Peyer's patch (tissue), 4 donors: ENCODE measurements around the gene TNPO3. TPM values are rescaled to one million over a fixed set of nuclear protein-coding genes. Genes with fewer than 3 reads are reported as not detected.
A peak's percentile ranks its signal among the peaks of the same experiment; 100 is the strongest.

Experiments
- DNase-seq, 3 donors: peaks; one replicate each; pipeline ENCODE4 v3.0.0-alpha.2; 2017 to 2019
- H3K27ac ChIP-seq, 4 donors: fragments of 200-600 bp; sonication (generic); one replicate each; pipeline ENCODE4 v1.5.1; 2016 to 2019
- H3K27me3 ChIP-seq, 2 donors: fragments of 200-600 bp; sonication (generic); one replicate each; pipeline ENCODE4 v1.5.1; 2019
- H3K36me3 ChIP-seq, 3 donors: fragments of 200-600 bp; sonication (generic); one replicate each; pipeline ENCODE4 v1.5.1; 2016 to 2019
- H3K4me1 ChIP-seq, 4 donors: fragments of 200-600 bp; sonication (generic); one replicate each; pipeline ENCODE4 v1.5.1; 2016 to 2019
- H3K4me3 ChIP-seq, 4 donors: fragments of 200-600 bp; sonication (generic); 1 replicate in 3 of 4; 2 replicates in 1 of 4; pipeline ENCODE4 v1.5.1; 2016 to 2019; ENCODE audit warnings: mild to moderate bottlenecking in 1 of 4
- H3K9me3 ChIP-seq, 4 donors: fragments of 200-600 bp; sonication (generic); one replicate each; pipeline ENCODE4 v1.5.1; 2016 to 2019; ENCODE audit warnings: mild to moderate bottlenecking in 1 of 4
- POLR2A ChIP-seq, 2 donors: fragments of 450-650 bp; IDR thresholded peaks; one replicate each; pipeline ENCODE4 v1.5.1; 2017; ENCODE audit warnings: antibody characterized with exemption in 2 of 2, mild to moderate bottlenecking in 2 of 2, moderate library complexity in 2 of 2
- total RNA-seq, 4 donors: library from RNA; depleted of rRNA; stranded (reverse); fragments of >200 nt; gene quantifications; one replicate each; pipeline ENCODE4 v1.1.0, GENCODE V29; 2016
- TF ChIP-seq, protein P1 (sequence below), 6 experiments: fragments of 450-650 bp in 4 of 6; fragments of 200-600 bp in 2 of 6; sonication (generic) in 1 of 6; IDR thresholded peaks; one replicate each; pipeline ENCODE4 v1.5.1; 2017 to 2019; ENCODE audit warnings: antibody characterized with exemption in 6 of 6, mild to moderate bottlenecking in 3 of 6, moderate library complexity in 1 of 6

Gene TNPO3
- total RNA-seq, 4 donors from 2014 or later, result 25.2 to 55.3 (median 42.1) TPM

DNA sequence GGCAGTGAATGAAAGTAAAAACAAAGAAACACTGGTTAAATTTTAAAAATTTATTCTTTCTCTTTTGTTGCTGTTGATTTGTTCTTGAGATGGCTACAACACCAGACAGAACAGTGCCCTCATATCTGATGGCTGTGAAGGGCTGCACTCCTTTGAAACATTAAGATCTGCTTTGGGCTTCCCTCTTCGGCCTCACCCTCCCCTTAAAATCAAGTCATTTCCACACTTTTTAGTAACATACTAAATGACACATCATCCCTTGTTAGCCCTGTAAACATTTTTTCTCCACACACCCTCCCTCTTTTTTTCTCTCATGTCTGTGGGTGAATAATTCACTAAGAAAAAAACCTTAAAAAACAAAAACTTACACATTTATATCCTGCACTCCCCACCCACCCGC lies 100.8 kb downstream of the TNPO3 start:
- Histone ChIP-seq H3K4me1 (no peaks in the 10 kb centered on the region), H3K9me3 (no peaks in the 10 kb centered on the region), H3K4me3 (no peak overlapping the region), H3K27ac (peak overlapping the region in 2 of 4 donors; percentile 44 to 51), H3K36me3 (peaks cover 0 to 71% (median 0%) of the 10 kb centered on the region in 3 donors), H3K27me3 (no peaks in the 10 kb centered on the region)
- no peak for DNase-seq
- TF ChIP-seq, protein P1, sequence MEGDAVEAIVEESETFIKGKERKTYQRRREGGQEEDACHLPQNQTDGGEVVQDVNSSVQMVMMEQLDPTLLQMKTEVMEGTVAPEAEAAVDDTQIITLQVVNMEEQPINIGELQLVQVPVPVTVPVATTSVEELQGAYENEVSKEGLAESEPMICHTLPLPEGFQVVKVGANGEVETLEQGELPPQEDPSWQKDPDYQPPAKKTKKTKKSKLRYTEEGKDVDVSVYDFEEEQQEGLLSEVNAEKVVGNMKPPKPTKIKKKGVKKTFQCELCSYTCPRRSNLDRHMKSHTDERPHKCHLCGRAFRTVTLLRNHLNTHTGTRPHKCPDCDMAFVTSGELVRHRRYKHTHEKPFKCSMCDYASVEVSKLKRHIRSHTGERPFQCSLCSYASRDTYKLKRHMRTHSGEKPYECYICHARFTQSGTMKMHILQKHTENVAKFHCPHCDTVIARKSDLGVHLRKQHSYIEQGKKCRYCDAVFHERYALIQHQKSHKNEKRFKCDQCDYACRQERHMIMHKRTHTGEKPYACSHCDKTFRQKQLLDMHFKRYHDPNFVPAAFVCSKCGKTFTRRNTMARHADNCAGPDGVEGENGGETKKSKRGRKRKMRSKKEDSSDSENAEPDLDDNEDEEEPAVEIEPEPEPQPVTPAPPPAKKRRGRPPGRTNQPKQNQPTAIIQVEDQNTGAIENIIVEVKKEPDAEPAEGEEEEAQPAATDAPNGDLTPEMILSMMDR (IDR thresholded peaks at IDR 0.05), result no peak
- no peak for TF ChIP-seq POLR2A (IDR thresholded peaks at IDR 0.05)

DNA sequence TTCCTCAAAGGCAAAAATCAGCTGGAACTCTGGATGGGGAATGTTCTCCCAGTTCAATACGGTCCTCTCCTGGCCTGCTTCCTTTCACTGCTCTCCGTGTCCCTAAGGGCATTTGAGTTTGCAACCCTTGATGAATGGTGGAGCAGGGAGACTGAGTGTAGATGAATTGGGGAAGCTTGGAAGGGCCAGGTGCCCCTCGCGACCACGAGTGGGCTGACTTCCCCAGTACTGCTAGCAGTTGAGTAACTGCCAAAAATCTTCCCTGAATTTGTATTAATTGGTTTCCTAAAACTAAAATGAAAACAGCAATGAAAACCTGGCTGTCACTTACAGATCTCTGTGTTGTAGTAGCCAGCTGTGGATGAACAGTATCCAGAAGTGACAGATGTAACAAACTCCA lies 103.6 kb downstream of the TNPO3 start:
- no peaks in the 10 kb centered on the region for H3K9me3 ChIP-seq
- peaks cover 0 to 42% (median 0%) of the 10 kb centered on the region in 3 donors for H3K36me3 ChIP-seq

DNA sequence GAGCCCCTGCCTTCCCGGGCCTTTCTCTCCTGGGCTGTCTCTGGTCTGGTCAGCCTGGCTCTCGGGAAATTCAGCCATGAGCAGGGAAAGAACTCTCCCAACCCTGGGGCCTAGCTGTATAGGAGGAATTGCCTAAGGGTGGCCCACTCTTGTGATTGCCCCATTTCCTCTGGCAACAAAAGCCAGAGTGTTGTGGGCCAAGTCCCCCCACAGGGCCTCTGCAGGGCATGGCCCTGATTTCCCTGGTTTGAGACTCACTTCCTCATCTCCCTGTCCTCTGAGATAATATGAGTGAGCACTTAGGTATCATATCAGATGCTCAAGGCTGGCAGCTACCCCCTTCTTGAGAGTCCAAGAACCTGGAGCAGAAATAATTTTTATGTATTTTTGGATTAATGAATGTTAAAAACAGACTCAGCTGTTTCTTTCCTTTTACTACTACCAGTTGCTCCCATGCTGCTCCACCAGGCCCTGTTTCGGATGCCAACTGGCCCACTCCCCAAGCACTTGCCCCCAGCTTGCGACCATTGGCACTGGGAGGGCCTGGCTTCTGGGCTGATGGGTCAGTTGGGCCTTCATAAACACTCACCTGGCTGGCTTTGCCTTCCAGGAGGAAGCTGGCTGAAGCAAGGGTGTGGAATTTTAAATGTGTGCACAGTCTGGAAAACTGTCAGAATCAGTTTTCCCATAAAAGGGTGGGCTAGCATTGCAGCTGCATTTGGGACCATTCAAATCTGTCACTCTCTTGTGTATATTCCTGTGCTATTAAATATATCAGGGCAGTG lies 105.7 kb downstream of the TNPO3 start:
- no peak for DNase-seq
- no peak overlapping the region for H3K27ac ChIP-seq
- H3K27me3 ChIP-seq, result no peaks in the 10 kb centered on the region
- TF ChIP-seq, protein P1 (IDR thresholded peaks at IDR 0.05), result no peak
- TF ChIP-seq POLR2A (IDR thresholded peaks at IDR 0.05), result no peak
- no peaks in the 10 kb centered on the region for H3K9me3 ChIP-seq
- no peaks in the 10 kb centered on the region for H3K4me1 ChIP-seq
- peaks cover 0 to 21% (median 0%) of the 10 kb centered on the region in 3 donors for H3K36me3 ChIP-seq
- no peak overlapping the region for H3K4me3 ChIP-seq

More for the DNA sequence above, 103.6 kb downstream of the TNPO3 start:
- DNase-seq, result no peak
- no peak overlapping the region for H3K4me3 ChIP-seq
- no peak overlapping the region for H3K27ac ChIP-seq
- H3K4me1 ChIP-seq, result no peaks in the 10 kb centered on the region
- H3K27me3 ChIP-seq, result no peaks in the 10 kb centered on the region
- TF ChIP-seq, protein P1 (IDR thresholded peaks at IDR 0.05), result no peak
- TF ChIP-seq POLR2A (IDR thresholded peaks at IDR 0.05), result no peak

DNA sequence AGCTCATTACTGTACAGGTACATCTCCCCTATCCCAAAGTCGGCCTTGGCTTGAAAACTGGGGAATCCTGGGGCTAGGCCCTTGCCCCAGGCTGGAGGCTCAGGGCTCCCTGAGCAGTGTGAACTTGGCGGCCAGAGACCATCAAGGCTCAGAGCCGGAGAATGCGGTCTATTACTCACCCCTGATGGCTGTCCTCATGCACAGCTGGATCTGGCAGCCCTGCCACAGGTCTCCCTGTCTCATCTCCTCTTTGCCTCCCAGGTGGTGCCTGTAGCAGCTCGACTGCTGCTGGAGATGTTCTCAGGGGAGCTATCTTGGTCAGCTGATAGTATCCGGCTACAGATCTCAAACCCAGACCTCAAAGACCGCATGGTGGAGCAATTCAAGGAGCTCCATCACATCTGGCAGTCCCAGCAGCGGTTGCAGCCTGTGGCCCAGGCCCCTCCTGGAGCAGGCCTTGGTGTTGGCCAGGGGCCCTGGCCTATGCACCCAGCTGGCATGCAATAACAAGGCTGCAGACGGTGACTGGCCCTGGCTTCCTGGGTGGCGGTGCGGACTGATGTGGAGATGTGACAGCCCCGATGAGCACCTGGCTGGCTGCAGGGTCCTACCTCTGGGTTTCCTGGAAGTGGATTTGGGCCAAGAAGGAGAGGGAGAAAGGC lies 106.5 kb downstream of the TNPO3 start:
- DNase-seq, result no peak
- TF ChIP-seq POLR2A (IDR thresholded peaks at IDR 0.05), result no peak
- TF ChIP-seq, protein P1 (IDR thresholded peaks at IDR 0.05), result no peak
- Histone ChIP-seq H3K27me3 (no peaks in the 10 kb centered on the region), H3K27ac (no peak overlapping the region), H3K4me1 (no peaks in the 10 kb centered on the region), H3K4me3 (no peak overlapping the region), H3K36me3 (peaks cover 0 to 14% (median 0%) of the 10 kb centered on the region in 3 donors), H3K9me3 (no peaks in the 10 kb centered on the region)

DNA sequence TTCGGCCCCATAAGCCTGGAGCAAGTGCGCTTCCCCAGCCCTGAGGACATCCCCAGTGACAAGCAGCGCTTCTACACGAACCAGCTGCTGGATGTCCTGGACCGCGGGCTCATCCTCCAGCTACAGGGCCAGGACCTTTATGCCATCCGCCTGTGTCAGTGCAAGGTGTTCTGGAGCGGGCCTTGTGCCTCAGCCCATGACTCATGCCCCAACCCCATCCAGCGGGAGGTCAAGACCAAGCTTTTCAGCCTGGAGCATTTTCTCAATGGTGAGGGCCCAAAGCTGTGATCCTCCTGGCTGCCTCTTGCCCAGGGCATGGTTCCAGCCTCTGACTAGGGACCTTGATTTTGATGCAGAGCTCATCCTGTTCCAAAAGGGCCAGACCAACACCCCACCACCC lies 107.1 kb downstream of the TNPO3 start:
- H3K36me3 ChIP-seq, result peaks cover 0 to 8% (median 0%) of the 10 kb centered on the region in 3 donors
- H3K27ac ChIP-seq, result no peak overlapping the region
- no peaks in the 10 kb centered on the region for H3K4me1 ChIP-seq
- H3K4me3 ChIP-seq, result no peak overlapping the region
- TF ChIP-seq, protein P1 (IDR thresholded peaks at IDR 0.05), result no peak
- TF ChIP-seq POLR2A (IDR thresholded peaks at IDR 0.05), result no peak
- no peaks in the 10 kb centered on the region for H3K27me3 ChIP-seq
- H3K9me3 ChIP-seq, result no peaks in the 10 kb centered on the region
- DNase-seq, result no peak
